ENCODE results near the gene SGSM1. TPM values are rescaled to one million over a fixed set of nuclear protein-coding genes. Genes with fewer than 3 reads are reported as not detected.

Gene SGSM1
- total RNA-seq, 2 experiments from 2014 or later = 0.13 TPM; not detected in 1

DNA sequence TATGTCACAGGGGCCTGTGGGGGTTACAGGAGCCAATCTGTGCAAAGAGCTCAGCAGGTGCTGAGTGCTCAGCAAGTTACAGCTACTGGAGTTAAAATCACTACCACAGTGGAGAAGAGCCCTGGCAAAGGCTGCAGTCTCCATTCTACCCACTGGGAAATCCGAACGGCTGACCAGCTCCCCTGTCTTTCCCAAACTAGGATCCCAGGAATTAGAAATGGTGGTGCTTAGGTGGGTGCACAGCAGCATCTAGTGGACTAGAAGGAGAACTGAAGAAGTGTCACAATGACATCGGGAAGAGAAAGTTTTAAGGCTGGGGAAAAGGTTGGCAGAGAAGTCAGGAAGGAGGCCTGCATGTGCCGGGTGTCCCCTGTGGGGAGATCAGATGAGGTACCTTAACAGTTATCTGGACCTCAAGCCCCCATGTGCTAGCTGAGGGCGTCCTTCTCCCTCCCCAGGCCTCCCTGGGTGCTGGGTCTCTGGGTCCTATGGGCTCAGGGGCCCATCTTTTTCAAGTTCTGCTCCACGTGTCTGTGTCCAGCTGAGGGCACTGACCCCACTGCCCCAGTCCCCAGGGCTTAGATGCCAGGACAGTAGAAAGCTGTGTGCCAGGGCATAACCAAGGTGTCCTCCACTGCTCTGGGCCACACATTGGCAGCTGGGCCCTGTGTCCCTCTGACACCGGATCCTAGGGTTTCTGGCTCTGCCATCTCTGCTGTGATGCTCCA is 33.4 kb upstream of the SGSM1 start:
- no peak for ATAC-seq
- no peak for DNase-seq
- no peak overlapping the region for H3K27ac Mint-ChIP-seq
- peaks cover 7% of the 10 kb centered on the region for H3K27me3 Mint-ChIP-seq
- H3K9me3 Mint-ChIP-seq = no peaks in the 10 kb centered on the region
- H3K4me3 Mint-ChIP-seq = no peak overlapping the region
- TF ChIP-seq, protein P1, sequence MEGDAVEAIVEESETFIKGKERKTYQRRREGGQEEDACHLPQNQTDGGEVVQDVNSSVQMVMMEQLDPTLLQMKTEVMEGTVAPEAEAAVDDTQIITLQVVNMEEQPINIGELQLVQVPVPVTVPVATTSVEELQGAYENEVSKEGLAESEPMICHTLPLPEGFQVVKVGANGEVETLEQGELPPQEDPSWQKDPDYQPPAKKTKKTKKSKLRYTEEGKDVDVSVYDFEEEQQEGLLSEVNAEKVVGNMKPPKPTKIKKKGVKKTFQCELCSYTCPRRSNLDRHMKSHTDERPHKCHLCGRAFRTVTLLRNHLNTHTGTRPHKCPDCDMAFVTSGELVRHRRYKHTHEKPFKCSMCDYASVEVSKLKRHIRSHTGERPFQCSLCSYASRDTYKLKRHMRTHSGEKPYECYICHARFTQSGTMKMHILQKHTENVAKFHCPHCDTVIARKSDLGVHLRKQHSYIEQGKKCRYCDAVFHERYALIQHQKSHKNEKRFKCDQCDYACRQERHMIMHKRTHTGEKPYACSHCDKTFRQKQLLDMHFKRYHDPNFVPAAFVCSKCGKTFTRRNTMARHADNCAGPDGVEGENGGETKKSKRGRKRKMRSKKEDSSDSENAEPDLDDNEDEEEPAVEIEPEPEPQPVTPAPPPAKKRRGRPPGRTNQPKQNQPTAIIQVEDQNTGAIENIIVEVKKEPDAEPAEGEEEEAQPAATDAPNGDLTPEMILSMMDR (IDR thresholded peaks at IDR 0.05) = no peak
- ChIA-PET CTCF (interaction anchor here (0.7 to 2.4 kb wide), 4 partner anchors 13 to 77 kb away, joined by 3 to 13 read pairs (median 4); no protein-coding TSS in a partner anchor), POLR2A (interaction anchor here (1.0 kb wide), 1 partner anchor 78 kb away, joined by 3 read pairs; no protein-coding TSS in a partner anchor)
- intact Hi-C loops (cut with micrococcal nuclease) = loop anchor here (5.0 kb wide), 1 partner anchor 80 kb away; no protein-coding TSS in a partner anchor
- H3K36me3 Mint-ChIP-seq (ENCODE audit: low read depth) = no peaks in the 10 kb centered on the region
- no peaks in the 10 kb centered on the region for H3K4me1 Mint-ChIP-seq (ENCODE audit: low read depth)

DNA sequence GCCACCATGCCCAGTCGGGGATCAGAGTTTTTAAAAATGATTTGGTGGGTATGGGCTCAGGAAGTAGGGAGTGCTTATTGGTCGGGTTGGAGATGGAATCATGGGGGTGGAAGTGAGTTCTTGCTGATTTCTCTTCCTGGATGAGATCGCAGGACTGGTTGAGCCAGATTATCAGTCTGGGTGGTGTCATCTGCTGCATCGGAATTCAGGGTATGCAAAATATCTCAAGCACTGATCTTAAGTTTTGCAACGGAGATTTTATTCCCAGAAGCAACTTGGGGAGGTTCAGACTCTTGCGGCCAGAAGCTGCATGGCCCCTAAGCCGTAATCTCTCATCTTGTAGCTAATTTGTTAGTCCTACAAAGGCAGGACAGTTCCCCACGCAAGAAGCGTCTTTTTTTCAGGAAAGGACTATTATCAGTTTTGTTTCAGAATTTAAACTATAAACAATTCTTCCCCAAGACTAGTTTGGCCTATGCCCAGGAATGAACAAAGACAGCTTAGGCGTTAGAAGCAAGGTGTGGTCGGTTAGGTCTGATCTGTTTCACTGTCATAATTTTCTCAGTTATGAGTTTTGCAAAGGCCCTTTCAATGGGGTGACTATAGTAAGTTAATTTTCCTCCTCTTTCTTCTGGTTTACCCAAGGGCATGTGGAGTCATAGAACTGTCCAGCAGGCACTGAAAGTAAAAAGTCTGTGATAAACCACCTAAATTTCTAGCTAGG is 30.1 kb upstream of the SGSM1 start:
- H3K27ac Mint-ChIP-seq = no peak overlapping the region
- CTCF ChIA-PET = interaction anchor here (2.0 kb wide), 1 partner anchor 74 kb away, joined by 8 read pairs; no protein-coding TSS in a partner anchor

DNA sequence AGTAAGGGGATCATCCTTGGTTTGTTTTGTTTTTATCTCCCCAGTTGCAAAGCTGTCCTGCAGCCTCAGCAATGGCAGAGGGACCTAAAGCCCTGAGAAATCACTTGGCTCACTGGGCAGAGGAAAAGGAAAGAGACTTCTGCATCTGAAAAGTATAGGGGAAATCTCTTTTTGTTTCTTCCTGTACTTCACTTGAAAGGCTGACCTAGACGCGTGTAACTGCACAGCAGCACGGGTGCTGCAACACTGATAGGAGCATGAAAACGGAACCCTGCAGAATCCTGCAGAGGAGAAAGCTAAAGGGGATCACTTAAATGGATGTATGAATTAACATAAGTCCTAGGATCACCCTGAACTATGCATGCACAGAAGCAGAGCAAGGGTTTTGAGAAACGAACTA is 29.5 kb upstream of the SGSM1 start:
- Mint-ChIP-seq H3K27me3 (peaks cover 5% of the 10 kb centered on the region), H3K36me3 (ENCODE audit: low read depth) (no peaks in the 10 kb centered on the region), H3K27ac (no peak overlapping the region), H3K9me3 (no peaks in the 10 kb centered on the region), H3K4me1 (ENCODE audit: low read depth) (no peaks in the 10 kb centered on the region), H3K4me3 (no peak overlapping the region)
- ChIA-PET POLR2A (no interaction called here), CTCF (interaction anchor here (2.0 kb wide), 1 partner anchor 73 kb away, joined by 8 read pairs; no protein-coding TSS in a partner anchor)
- intact Hi-C loops (cut with micrococcal nuclease) = no loop called here
- no peak for ATAC-seq
- TF ChIP-seq, protein P1 (IDR thresholded peaks at IDR 0.05) = no peak
- no peak for DNase-seq

More for the DNA sequence above, 30.1 kb upstream of the SGSM1 start:
- intact Hi-C loops (cut with micrococcal nuclease) = no loop called here
- TF ChIP-seq, protein P1 (IDR thresholded peaks at IDR 0.05) = no peak
- ATAC-seq (no peak), DNase-seq (no peak)
- Mint-ChIP-seq H3K9me3 (no peaks in the 10 kb centered on the region), H3K4me1 (ENCODE audit: low read depth) (no peaks in the 10 kb centered on the region), H3K27me3 (peaks cover 5% of the 10 kb centered on the region), H3K4me3 (no peak overlapping the region), H3K36me3 (ENCODE audit: low read depth) (no peaks in the 10 kb centered on the region)
- POLR2A ChIA-PET = no interaction called here

DNA sequence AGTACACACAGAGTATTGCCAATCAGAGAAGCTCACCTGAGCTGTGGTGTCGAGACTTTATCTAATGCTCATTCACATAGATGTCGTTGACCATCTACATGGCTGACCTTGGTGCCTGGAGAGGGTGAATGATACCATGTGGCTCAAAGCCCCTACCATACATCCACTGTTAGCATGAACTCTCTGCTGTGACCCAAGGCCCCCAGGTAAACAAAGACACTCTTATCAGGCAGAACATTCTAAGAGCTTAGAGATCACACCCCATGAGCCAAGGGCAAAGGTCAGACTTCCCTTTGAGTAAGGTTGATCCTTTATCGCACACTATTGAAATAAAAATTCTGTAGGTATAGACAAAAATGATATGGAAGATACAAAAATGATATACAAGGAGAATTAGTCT is 16.5 kb upstream of the SGSM1 start:
- Mint-ChIP-seq H3K4me3 (no peak overlapping the region), H3K27me3 (peaks cover 2% of the 10 kb centered on the region), H3K36me3 (ENCODE audit: low read depth) (no peaks in the 10 kb centered on the region), H3K4me1 (ENCODE audit: low read depth) (no peaks in the 10 kb centered on the region), H3K27ac (no peak overlapping the region), H3K9me3 (no peaks in the 10 kb centered on the region)
- no peak for DNase-seq
- POLR2A ChIA-PET = no interaction called here
- CTCF ChIA-PET = no interaction called here
- TF ChIP-seq, protein P1 (IDR thresholded peaks at IDR 0.05) = no peak
- no peak for ATAC-seq
- intact Hi-C loops (cut with micrococcal nuclease) = no loop called here

DNA sequence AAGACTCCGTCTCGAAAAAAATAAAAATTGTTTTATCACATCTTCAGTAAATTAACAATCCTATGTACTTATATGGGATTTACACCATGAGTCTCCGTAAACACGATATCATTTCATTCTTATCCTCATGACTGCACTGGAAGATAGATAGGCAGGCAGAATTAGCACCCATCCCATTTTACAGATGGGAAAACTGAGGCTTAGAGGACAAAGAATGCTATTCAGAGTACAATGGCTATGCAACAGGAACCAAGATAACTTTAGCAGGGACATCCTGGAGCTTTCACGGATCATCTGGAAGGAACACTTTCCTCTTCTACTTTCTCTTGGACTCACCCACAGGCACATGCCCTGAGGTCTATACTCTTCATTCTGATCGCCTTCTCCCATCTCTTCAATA is 14.6 kb upstream of the SGSM1 start:
- no peak overlapping the region for H3K4me3 Mint-ChIP-seq
- TF ChIP-seq, protein P1 (IDR thresholded peaks at IDR 0.05) = no peak
- H3K27me3 Mint-ChIP-seq = peaks cover 2% of the 10 kb centered on the region
- no peaks in the 10 kb centered on the region for H3K36me3 Mint-ChIP-seq (ENCODE audit: low read depth)
- no peaks in the 10 kb centered on the region for H3K4me1 Mint-ChIP-seq (ENCODE audit: low read depth)
- POLR2A ChIA-PET = interaction anchor here (0.6 kb wide), 1 partner anchor 184 kb away, joined by 3 read pairs; no protein-coding TSS in a partner anchor
- no peak for DNase-seq
- H3K27ac Mint-ChIP-seq = no peak overlapping the region
- CTCF ChIA-PET = interaction anchor here (2.6 kb wide), 1 partner anchor 12 kb away, joined by 11 read pairs; no protein-coding TSS in a partner anchor
- no peak for ATAC-seq
- intact Hi-C loops (cut with micrococcal nuclease) = no loop called here
- H3K9me3 Mint-ChIP-seq = no peaks in the 10 kb centered on the region

Data from activated CD8-positive, alpha-beta T cell treated with anti-CD3 and anti-CD28 coated beads for 36 hours (primary cell).